ENCODE measurements around the gene RPL22.

DNA sequence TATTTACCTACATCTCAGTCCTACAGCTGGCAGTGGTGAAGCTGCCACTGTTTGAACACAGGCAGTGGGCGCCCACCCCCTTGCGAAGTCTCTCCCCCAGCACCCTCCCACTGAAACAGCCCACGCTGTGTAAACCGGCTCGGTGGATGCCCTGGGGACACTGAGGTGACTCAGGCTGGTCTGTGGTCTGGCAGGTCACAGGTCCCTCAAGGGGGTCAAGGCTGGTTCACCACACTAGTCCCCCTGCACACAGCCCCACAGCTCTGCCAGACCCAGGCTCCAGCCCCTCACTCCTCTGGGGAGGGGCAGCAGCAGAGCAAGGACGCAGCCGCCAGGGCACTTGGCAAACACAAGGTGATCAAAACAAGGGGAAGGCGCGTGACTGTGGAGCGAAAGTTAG is 26.8 kb downstream of the RPL22 start:
- TF ChIP-seq, protein P1, sequence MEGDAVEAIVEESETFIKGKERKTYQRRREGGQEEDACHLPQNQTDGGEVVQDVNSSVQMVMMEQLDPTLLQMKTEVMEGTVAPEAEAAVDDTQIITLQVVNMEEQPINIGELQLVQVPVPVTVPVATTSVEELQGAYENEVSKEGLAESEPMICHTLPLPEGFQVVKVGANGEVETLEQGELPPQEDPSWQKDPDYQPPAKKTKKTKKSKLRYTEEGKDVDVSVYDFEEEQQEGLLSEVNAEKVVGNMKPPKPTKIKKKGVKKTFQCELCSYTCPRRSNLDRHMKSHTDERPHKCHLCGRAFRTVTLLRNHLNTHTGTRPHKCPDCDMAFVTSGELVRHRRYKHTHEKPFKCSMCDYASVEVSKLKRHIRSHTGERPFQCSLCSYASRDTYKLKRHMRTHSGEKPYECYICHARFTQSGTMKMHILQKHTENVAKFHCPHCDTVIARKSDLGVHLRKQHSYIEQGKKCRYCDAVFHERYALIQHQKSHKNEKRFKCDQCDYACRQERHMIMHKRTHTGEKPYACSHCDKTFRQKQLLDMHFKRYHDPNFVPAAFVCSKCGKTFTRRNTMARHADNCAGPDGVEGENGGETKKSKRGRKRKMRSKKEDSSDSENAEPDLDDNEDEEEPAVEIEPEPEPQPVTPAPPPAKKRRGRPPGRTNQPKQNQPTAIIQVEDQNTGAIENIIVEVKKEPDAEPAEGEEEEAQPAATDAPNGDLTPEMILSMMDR (IDR thresholded peaks at IDR 0.05; ENCODE audit: low read depth, low read length) = no peak
- TF ChIP-seq EZH2phosphoT487 (IDR thresholded peaks at IDR 0.05; ENCODE audit: low read depth) = no peak

Measured in OCI-LY3 (cell line).